HG02852 (cell line): ENCODE data around the gene SSC5D.
"Not testable (repeated sequence)": the region's sequence is repeated elsewhere in the genome, so short reads cannot be mapped to it uniquely, and the experiment has no call there.

Experiments used
- ATAC-seq: cut with Tn5 transposase; IDR thresholded peaks from one replicate; pipeline ENCODE4 v1.9.1; 2021; ENCODE audit warnings: mild to moderate bottlenecking, moderate library complexity; ENCODE audit not compliant: unreplicated experiment

SSC5D gene

GRCh38 chr19:55486043-55486970, 1.9 kb upstream of the SSC5D start:
- ATAC-seq, result no peak

DNA sequence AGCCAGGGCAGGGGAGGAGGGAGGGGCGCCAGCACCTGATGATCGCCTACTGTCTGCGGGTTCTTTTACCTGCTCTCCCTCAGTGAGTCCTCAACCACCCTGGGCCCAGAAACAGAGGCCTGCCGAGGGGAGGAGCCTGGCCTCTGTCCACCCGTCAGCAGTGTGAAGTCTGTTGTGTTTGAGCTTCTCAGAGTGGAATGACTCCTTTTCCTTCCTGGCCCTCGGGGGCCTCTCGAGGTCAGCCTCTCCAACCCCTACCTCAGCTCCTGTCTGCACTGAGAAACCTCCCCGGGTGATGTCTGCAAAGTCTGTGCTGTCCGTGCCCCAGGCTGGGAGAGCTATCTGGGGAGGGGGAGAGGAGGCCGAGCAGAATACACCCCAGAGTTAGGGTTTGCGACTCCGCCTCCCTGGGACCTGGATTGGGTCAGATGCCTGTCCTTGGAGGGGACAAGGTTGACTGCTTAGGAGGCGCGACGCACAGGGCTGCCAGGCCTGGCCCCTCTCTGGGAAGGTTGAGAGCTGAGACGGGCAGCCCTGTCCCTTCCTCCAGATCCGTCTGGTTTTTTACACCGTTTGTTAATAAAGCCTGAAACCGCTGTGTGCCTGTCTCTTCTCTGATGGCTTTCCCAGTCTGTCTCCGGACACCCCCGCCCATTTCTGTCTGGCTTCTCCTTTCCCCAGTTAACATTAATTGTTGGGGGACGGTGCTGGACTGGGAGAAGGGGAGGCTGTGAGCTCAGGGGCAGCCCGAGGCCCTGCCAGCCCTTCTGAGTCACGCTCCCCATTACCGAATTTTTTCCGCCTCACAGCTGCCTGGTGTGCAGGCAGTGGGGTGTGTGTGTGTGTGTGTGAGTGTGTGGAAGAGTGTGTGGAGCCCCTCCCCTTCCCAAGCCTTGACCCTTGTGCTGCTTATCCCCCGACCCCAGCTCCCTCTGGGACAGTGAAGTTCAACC, 989 bp upstream of the SSC5D start:
- ATAC-seq, result no peak

DNA sequence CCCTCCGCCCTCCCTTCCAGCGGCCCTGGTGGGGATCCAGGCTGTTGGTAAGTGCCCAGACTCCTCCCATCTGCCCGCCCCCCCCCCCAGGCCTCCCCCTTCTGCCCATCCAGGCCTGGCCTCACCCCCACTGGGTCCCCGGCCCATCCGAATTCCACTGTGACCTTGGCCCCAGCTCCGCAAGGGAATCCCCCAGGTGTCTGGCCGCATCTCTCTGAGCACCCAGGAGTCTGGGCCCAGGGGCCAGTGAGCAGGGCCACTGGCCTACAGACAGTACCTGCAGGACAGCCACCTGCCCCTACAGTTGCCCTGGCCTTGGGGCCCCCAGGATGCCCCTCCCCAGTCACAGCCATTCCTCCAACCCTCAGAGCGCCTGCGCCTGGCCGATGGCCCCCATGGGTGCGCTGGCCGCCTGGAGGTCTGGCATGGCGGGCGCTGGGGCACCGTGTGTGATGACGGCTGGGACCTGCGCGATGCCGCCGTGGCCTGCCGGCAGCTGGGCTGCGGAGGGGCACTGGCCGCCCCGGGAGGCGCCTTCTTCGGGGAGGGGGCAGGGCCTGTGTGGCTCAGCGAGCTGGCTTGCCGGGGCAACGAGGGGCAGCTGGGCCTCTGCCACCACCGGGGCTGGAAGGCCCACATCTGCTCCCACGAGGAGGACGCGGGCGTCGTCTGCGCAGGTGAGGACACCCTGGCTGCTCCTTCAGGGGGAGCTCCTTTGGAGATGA, 912 bp downstream of the SSC5D start:
- ATAC-seq, result no peak

GRCh38 chr19:55489711-55490477, 1.7 kb downstream of the SSC5D start:
- no peak for ATAC-seq

GRCh38 chr19:55490478-55491432, 2.5 kb downstream of the SSC5D start:
- ATAC-seq, result no peak

- ATAC-seq, result no peak
Measured at GRCh38 chr19:55491546-55492360, 3.5 kb downstream of the SSC5D start.

GRCh38 chr19:55492362-55492944, 4.2 kb downstream of the SSC5D start:
- no peak for ATAC-seq

- no peak for ATAC-seq
Measured at GRCh38 chr19:55493052-55493644, 4.9 kb downstream of the SSC5D start.

- no peak for ATAC-seq
Measured at GRCh38 chr19:55493645-55494171, 5.5 kb downstream of the SSC5D start.

DNA sequence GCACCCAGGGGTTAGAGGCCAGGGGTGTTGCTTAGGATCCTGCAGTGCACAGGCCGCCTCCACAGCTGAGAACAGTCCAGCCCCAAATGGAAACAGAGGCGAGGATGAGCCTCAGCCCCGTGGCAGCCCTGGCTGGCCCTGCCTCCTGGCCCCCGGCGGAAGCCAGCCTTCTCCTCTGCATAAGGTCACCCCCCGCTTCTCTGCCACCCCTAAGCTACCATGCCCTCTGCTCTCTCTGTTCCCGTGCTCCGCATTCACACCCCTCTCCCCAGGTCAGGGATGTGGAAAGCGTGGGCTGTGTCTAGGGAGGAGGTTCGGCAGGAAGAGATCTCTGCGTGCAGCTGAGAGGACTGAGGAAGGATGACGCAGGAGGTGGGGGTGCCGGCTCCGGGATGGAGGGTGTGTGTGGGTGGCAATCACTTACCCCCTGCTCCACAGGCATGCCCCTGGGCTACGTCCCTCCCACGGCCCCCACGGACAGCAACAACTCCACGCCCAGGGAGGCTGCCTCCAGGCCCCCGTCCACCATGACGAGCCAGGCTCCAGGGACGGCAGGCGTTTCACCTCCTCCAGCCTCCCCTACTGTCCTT, 6.0 kb downstream of the SSC5D start:
- ATAC-seq, result no peak

- no peak for ATAC-seq
Measured at GRCh38 chr19:55495646-55496349, 7.6 kb downstream of the SSC5D start.

GRCh38 chr19:55496820-55497219, 8.6 kb downstream of the SSC5D start:
- ATAC-seq, result not testable (repeated sequence)

- no peak for ATAC-seq
Measured at GRCh38 chr19:55497763-55498162, 9.5 kb downstream of the SSC5D start.

DNA sequence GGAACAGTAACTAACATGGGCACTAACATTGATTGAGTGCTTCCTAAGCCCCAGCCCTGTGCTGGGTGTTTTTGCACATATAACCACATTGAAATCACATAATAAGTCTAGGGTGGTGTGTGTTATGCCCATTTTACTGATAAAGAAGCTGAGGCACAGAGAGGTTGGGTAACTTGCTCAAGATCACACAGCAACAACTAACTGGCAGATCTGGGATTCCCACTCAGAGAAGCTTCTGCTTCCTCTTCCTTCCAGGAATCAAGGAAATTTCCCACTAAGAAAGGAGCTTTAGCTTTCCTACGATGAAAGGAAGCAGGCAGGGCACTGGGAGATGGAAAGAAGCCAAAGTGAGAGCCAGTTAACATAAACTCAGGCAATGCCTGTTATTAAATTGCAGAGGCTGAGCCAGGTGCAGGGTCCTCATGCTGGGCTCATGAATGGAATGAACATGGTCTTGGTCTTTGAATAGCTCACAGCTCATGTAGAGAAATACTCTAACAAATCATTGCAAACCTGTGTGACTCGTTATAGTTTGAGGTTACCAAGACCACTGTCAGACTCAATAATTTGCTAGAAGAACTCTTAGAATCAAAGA, 10.1 kb downstream of the SSC5D start:
- ATAC-seq, result no peak

DNA sequence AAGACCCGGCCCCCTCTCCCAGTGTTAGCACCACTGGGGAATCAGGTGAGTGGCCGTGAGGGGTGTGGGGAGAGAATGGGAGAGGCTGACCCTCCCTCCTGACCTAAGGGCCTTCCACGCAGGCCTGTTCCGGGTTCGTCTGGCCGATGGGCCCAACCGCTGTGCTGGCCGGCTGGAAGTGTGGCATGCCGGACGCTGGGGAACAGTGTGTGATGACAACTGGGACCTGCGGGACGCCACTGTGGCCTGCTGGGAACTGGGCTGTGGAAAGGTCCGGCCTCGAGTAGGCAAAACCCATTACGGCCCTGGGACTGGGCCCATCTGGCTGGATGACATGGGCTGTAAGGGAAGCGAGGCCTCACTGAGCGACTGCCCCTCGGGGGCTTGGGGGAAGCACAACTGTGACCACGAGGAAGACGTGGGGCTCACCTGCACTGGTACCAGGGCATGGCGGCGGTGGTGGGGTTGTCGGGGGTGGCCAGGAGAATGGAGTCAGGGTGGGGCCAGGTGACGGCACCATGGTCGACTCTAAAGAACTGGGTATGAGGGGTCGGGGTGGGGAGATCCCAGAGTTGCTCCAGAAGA, 12.2 kb downstream of the SSC5D start:
- no peak for ATAC-seq
